ENCODE measurements around the gene SLC20A1.

DNA sequence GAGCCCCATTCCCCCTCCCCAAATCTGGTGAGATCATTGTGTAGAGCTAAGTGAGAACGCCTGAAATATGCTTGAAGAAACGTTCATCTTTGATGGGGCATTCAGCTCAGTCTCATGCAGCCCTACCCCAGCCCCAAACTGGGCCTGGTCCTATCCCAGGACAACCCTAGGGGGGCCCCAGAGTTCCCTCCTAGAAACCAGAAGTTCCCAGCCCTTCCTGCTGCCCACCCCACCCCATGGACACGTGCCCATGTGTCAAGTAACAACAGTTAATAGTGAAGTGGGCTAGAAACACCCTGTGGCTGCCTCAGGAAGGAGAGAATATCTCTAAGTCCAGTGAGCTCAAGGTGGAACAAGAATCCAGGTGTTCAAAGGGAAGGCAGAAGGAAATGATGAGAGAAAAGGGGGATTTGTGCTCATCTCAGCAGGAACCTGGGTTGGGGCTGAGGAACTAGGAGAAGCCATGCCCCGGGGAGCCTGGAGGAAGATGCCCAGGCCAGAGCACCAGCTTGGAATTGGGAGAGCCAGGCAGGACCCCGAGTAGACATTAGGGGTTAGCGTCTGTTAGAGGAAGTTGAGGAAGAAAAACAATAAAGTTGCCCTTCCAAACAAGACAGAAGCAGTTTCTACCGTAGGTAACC lies 20.1 kb upstream of the SLC20A1 start:
- no peak for TF ChIP-seq CEBPB (IDR thresholded peaks at IDR 0.05; ENCODE audit: low read depth, low read length)
- TF ChIP-seq, protein P1, sequence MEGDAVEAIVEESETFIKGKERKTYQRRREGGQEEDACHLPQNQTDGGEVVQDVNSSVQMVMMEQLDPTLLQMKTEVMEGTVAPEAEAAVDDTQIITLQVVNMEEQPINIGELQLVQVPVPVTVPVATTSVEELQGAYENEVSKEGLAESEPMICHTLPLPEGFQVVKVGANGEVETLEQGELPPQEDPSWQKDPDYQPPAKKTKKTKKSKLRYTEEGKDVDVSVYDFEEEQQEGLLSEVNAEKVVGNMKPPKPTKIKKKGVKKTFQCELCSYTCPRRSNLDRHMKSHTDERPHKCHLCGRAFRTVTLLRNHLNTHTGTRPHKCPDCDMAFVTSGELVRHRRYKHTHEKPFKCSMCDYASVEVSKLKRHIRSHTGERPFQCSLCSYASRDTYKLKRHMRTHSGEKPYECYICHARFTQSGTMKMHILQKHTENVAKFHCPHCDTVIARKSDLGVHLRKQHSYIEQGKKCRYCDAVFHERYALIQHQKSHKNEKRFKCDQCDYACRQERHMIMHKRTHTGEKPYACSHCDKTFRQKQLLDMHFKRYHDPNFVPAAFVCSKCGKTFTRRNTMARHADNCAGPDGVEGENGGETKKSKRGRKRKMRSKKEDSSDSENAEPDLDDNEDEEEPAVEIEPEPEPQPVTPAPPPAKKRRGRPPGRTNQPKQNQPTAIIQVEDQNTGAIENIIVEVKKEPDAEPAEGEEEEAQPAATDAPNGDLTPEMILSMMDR (conservative IDR thresholded peaks at IDR 0.05; ENCODE audit: low read depth, low read length): no peak
- TF ChIP-seq POLR2A (IDR thresholded peaks at IDR 0.05; ENCODE audit: low read depth, low read length): no peak
- TF ChIP-seq SMC3 (IDR thresholded peaks at IDR 0.05; ENCODE audit: low read depth, low read length): no peak
- TF ChIP-seq MAZ (IDR thresholded peaks at IDR 0.05; ENCODE audit: borderline replicate concordance, low read depth, low read length): no peak
- TF ChIP-seq, protein P2, sequence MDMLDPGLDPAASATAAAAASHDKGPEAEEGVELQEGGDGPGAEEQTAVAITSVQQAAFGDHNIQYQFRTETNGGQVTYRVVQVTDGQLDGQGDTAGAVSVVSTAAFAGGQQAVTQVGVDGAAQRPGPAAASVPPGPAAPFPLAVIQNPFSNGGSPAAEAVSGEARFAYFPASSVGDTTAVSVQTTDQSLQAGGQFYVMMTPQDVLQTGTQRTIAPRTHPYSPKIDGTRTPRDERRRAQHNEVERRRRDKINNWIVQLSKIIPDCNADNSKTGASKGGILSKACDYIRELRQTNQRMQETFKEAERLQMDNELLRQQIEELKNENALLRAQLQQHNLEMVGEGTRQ (IDR thresholded peaks at IDR 0.05; ENCODE audit: low read depth, low read length): no peak
- no peak for TF ChIP-seq RCOR1 (IDR thresholded peaks at IDR 0.05; ENCODE audit: insufficient replicate concordance, low read length)
- TF ChIP-seq CHD1 (IDR thresholded peaks at IDR 0.05; ENCODE audit: low read depth, low read length): no peak
- no peak for TF ChIP-seq BHLHE40 (IDR thresholded peaks at IDR 0.05; ENCODE audit: low read depth, low read length)
- no peak for TF ChIP-seq RAD21 (IDR thresholded peaks at IDR 0.05; ENCODE audit: low read length)
